A549 (cell line): ENCODE measurements around the gene KCNIP3. TPM values are rescaled to one million over a fixed set of nuclear protein-coding genes. Genes with fewer than 3 reads are reported as not detected.

Source experiments
- ATAC-seq, 2 experiments: fragments of 200-7000 bp in 1 of 2; fragments of >200 bp in 1 of 2; cut with Nextera tagmentation in 1 of 2; cut with Tn5 transposase in 1 of 2; 3 replicates each; pipeline versions ENCODE4 v1.8.0 to v1.9.1; 2018 to 2020; ENCODE audit warnings: mild to moderate bottlenecking in 1 of 2, moderate library complexity in 1 of 2
- CTCF ChIA-PET: fragments of 300-600 bp; sonication (Branson Sonifier 250); formaldehyde crosslinking; extraction: SDS; loops from one replicate; lab custom pipeline; 2021; ENCODE audit warnings: antibody characterized with exemption, inconsistent platforms; lab: Yijun Ruan, JAX
- POLR2A ChIA-PET: fragments of 350-600 bp; formaldehyde crosslinking; extraction: SDS; loops from one replicate; lab custom pipeline; 2021; ENCODE audit warnings: antibody characterized with exemption, inconsistent platforms; lab: Yijun Ruan, JAX
- DNase-seq, 2 experiments: peaks; one replicate each; pipeline versions ENCODE4 v3.0.0 to v3.0.0-alpha.2; 2011 to 2016; ENCODE audit warnings: low read depth in 1 of 2, low spot score in 1 of 2
- FAIRE-seq: peaks from 2 replicates; lab custom pipeline; 2011; peaks lifted over from hg19 to GRCh38; lab: Jason Lieb, UNC
- H3K27ac ChIP-seq, 2 experiments: fragments of >200 bp; sonication (Bioruptor Twin); formaldehyde crosslinking; 3 replicates each; pipeline ENCODE4 v1.5.1; 2016 to 2017
- H3K4me1 ChIP-seq: fragments of >200 bp; sonication (Bioruptor Twin); formaldehyde crosslinking; 3 replicates; pipeline ENCODE4 v1.6.1; 2016
- H3K4me2 ChIP-seq: fragments of >200 bp; sonication (Bioruptor Twin); formaldehyde crosslinking; 3 replicates; pipeline ENCODE4 v1.6.1; 2016
- H3K4me3 ChIP-seq: fragments of >200 bp; sonication (Bioruptor Twin); formaldehyde crosslinking; 3 replicates; pipeline ENCODE4 v1.5.1; 2016
- H3K9me3 ChIP-seq: fragments of >200 bp; sonication (Bioruptor Twin); formaldehyde crosslinking; 3 replicates; pipeline ENCODE4 v1.6.1; 2016
- BHLHE40 ChIP-seq: IDR thresholded peaks from 2 replicates; pipeline ENCODE4 v1.6.1; 2012; ENCODE audit warnings: low read depth, low read length, inconsistent platforms
- CBX2 ChIP-seq: fragments of 200-600 bp; sonication (generic); IDR thresholded peaks from 2 replicates; pipeline ENCODE4 v1.6.1; 2016; ENCODE audit warnings: low read depth, mild to moderate bottlenecking, borderline replicate concordance
- CBX8 ChIP-seq: fragments of 200-600 bp; sonication (generic); IDR thresholded peaks from 2 replicates; pipeline ENCODE4 v1.6.1; 2016
- EHMT2 ChIP-seq: fragments of 200-600 bp; sonication (generic); IDR thresholded peaks from 2 replicates; pipeline ENCODE4 v1.6.1; 2016; ENCODE audit warnings: antibody characterized with exemption, low read depth, mild to moderate bottlenecking, moderate library complexity
- ESRRA ChIP-seq: fragments of 150-350 bp; IDR thresholded peaks from 2 replicates; pipeline ENCODE4 v1.6.1; 2014; ENCODE audit warnings: mild to moderate bottlenecking, low read length, borderline replicate concordance
- FOSB ChIP-seq: fragments of 250-450 bp; sonication (Bioruptor Pico); IDR thresholded peaks from 2 replicates; pipeline ENCODE4 v1.5.0; 2020; ENCODE audit warnings: mild to moderate bottlenecking, moderate library complexity
- HOXA7 ChIP-seq: fragments of 250-450 bp; sonication (Bioruptor Pico); IDR thresholded peaks from 2 replicates; pipeline ENCODE4 v1.5.0; 2020; ENCODE audit warnings: mild to moderate bottlenecking, moderate library complexity
- HOXB13 ChIP-seq: fragments of 250-450 bp; sonication (Bioruptor Pico); IDR thresholded peaks from 2 replicates; pipeline ENCODE4 v1.5.0; 2020; ENCODE audit warnings: low read depth, mild to moderate bottlenecking, moderate library complexity
- KDM1A ChIP-seq: fragments of 200-600 bp; sonication (generic); IDR thresholded peaks from 2 replicates; pipeline ENCODE4 v1.6.1; 2016; ENCODE audit warnings: low read depth, mild to moderate bottlenecking
- NFE2L2 ChIP-seq: fragments of 150-350 bp; conservative IDR thresholded peaks from 2 replicates; pipeline ENCODE4 v1.6.1; 2014; ENCODE audit warnings: low read length
- NR3C1 ChIP-seq: fragments of >200 bp; sonication (Bioruptor Twin); formaldehyde crosslinking; IDR thresholded peaks from 3 replicates; pipeline ENCODE4 v1.6.1; 2017
- POLR2AphosphoS2 ChIP-seq: conservative IDR thresholded peaks from 2 replicates; pipeline ENCODE4 v1.6.1; 2012; ENCODE audit warnings: low read length, improper control_type of control experiment, inconsistent platforms
- RAD21 ChIP-seq, 2 experiments: fragments of >200 bp in 1 of 2; sonication (Bioruptor Twin) in 1 of 2; formaldehyde crosslinking in 1 of 2; IDR thresholded peaks in 1 of 2; conservative IDR thresholded peaks in 1 of 2; 2 replicates in 1 of 2; 3 replicates in 1 of 2; pipeline ENCODE4 v1.6.1; 2012 to 2018; ENCODE audit warnings: inconsistent platforms in 1 of 2
- RCOR1 ChIP-seq: fragments of 150-350 bp; IDR thresholded peaks from 2 replicates; pipeline ENCODE4 v1.6.1; 2014; ENCODE audit warnings: antibody characterized with exemption, low read length, low read depth
- SMC3 ChIP-seq: fragments of >200 bp; sonication (Bioruptor Twin); formaldehyde crosslinking; IDR thresholded peaks from 3 replicates; pipeline ENCODE4 v1.6.1; 2018; ENCODE audit warnings: inconsistent platforms
- SREBF2 ChIP-seq: fragments of 450-650 bp; IDR thresholded peaks from 2 replicates; pipeline ENCODE4 v1.6.1; 2014; ENCODE audit warnings: mild to moderate bottlenecking, moderate library complexity
- ZFP36 ChIP-seq: fragments of 450-650 bp; IDR thresholded peaks from 2 replicates; pipeline ENCODE4 v1.6.1; 2014; ENCODE audit warnings: borderline replicate concordance; ENCODE audit not compliant: partially characterized antibody
- WGBS: methylation state at CpG from one replicate; pipeline ENCODE4 v1.1.6; 2017; ENCODE audit errors: missing lambda C conversion rate; 5-methylcytosine and 5-hydroxymethylcytosine counted together
- polyA plus RNA-seq, 4 experiments: library from polyadenylated mRNA; depleted of rRNA in 3 of 4; stranded (reverse); fragments of >200 nt; fragmentation: RNase III in 1 of 4; extraction: RNeasy Plus Mini Kit Qiagen cat#74134 plus additional on column Dnase treatment in 1 of 4; gene quantifications; 2 replicates in 3 of 4; 3 replicates in 1 of 4; pipeline ENCODE4 v1.2.3, GENCODE V29; 2011 to 2017
- TF ChIP-seq, protein P1 (sequence below): fragments of >200 bp; sonication (Bioruptor Twin); formaldehyde crosslinking; IDR thresholded peaks from 3 replicates; pipeline ENCODE4 v1.6.1; 2016
- TF ChIP-seq, protein P2 (sequence below): IDR thresholded peaks from 2 replicates; pipeline ENCODE4 v1.6.1; 2012
- TF ChIP-seq, protein P3 (sequence below): IDR thresholded peaks from 2 replicates; pipeline ENCODE4 v1.6.1; 2012; ENCODE audit warnings: low read depth, borderline replicate concordance
- TF ChIP-seq, protein P4 (sequence below): fragments of >200 bp; sonication (Bioruptor Twin); formaldehyde crosslinking; IDR thresholded peaks from 2 replicates; pipeline ENCODE4 v1.6.1; 2016
- TF ChIP-seq, protein P5 (sequence below): fragments of 200-600 bp; sonication (generic); IDR thresholded peaks from 2 replicates; pipeline ENCODE4 v1.6.1; 2016; ENCODE audit warnings: antibody characterized with exemption, mild to moderate bottlenecking, moderate library complexity
- TF ChIP-seq, protein P6 (sequence below): fragments of 250-450 bp; sonication (Bioruptor Pico); IDR thresholded peaks from 2 replicates; pipeline ENCODE4 v1.5.0; 2020; ENCODE audit warnings: low read depth, mild to moderate bottlenecking, moderate library complexity

KCNIP3 gene
- polyA plus RNA-seq, 2 of the 4 experiments (the other 2 are of a cell fraction): 0.13 to 0.84 TPM

DNA sequence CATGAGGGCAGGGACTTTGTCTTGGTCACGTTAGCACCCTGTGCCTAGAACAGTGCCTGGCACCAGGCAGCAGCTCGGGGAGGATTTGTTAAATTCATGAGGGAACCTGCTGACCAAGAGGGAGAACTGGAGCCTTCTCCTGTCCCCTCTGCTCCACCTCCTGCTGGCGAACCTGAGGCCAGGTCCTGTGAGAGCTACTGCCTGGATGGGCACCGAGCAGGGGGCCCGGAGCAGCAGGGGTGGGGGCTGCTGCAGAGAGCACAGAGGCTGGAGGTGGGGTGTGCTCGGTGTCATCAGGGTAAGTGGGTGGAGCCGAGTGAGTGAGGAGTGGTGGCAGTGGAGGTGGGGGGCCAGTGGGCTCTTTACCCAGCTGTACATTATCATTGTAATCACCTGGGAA, 53.2 kb downstream of the KCNIP3 start:
- CTCF ChIA-PET: interaction anchor here (0.9 to 2.2 kb wide), 2 partner anchors 14 to 39 kb away, joined by 3 to 9 read pairs; no protein-coding TSS in a partner anchor
- ATAC-seq (no peak), DNase-seq (no peak)
- Histone ChIP-seq H3K4me2 (no peak overlapping the region), H3K4me3 (no peak overlapping the region), H3K4me1 (0 out of 3 replicates have a peak, but pooled peaks cover under 1% of the 10 kb centered on the region)
- 39% methylated on average over 6 of the region's 7 CpGs for WGBS
- TF ChIP-seq KDM1A (no peak), ZFP36 (no peak), CBX8 (no peak), POLR2AphosphoS2 (no peak), EHMT2 (no peak), NFE2L2 (no peak), FOSB (CRISPR knock-in tag) (no peak), SREBF2 (no peak), HOXA7 (CRISPR knock-in tag) (no peak), BHLHE40 (no peak), HOXB13 (CRISPR knock-in tag) (no peak), NR3C1 (no peak), SMC3 (no peak), RCOR1 (no peak), CBX2 (no peak), ESRRA (no peak)
- TF ChIP-seq, protein P1, sequence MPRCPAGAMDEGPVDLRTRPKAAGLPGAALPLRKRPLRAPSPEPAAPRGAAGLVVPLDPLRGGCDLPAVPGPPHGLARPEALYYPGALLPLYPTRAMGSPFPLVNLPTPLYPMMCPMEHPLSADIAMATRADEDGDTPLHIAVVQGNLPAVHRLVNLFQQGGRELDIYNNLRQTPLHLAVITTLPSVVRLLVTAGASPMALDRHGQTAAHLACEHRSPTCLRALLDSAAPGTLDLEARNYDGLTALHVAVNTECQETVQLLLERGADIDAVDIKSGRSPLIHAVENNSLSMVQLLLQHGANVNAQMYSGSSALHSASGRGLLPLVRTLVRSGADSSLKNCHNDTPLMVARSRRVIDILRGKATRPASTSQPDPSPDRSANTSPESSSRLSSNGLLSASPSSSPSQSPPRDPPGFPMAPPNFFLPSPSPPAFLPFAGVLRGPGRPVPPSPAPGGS: no peak
- TF ChIP-seq, protein P2, sequence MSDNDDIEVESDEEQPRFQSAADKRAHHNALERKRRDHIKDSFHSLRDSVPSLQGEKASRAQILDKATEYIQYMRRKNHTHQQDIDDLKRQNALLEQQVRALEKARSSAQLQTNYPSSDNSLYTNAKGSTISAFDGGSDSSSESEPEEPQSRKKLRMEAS: no peak
- TF ChIP-seq, protein P3, sequence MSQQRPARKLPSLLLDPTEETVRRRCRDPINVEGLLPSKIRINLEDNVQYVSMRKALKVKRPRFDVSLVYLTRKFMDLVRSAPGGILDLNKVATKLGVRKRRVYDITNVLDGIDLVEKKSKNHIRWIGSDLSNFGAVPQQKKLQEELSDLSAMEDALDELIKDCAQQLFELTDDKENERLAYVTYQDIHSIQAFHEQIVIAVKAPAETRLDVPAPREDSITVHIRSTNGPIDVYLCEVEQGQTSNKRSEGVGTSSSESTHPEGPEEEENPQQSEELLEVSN: no peak
- TF ChIP-seq, protein P4, sequence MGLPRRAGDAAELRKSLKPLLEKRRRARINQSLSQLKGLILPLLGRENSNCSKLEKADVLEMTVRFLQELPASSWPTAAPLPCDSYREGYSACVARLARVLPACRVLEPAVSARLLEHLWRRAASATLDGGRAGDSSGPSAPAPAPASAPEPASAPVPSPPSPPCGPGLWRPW: no peak
- TF ChIP-seq, all 56 proteins: peak for 0
- H3K27ac ChIP-seq: no peak overlapping the region
- no peak for FAIRE-seq
- POLR2A ChIA-PET: no interaction called here
- H3K9me3 ChIP-seq: no peaks in the 10 kb centered on the region

DNA sequence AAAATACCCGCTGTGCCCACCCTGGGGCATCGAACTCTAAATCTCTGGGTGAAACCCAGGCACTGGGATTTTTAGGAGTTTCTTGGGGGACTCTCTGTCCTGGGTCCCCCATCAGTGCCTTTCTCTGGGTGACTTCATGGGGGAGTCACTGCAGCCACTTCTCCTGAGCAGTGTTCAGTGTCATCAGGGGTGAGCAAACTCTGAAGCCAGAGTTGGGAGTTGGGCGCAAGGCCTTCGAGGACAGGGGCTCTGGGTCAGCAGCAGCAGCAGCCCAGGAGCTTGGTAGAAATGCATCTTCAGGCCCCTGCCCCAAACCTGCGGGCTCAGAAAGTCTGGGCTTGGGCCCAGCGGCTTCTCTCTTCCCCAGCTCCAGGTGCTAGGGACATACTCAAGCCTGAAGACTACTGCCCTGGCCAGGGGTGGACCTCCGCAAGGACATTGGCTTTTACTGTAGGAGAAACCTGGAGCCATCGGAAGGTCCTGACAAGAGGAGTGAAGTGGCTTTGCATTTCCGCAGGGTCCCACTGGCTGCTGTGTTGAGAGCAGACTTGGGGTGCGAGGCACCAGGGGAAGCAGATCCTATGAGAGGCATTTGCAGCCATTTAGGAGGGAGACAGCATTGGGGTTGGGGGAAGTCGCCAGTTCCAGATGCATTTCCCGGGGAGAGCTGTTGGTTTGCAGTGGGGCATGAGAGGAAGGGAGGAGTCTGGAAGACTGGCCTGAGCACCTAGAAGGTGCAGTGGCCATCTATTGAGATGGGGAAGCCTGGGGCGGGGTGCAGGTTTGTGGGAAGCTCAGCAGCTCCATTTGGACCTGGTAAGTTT, 53.8 kb downstream of the KCNIP3 start:
- 56% methylated on average over 12 of the region's 13 CpGs for WGBS
- Histone ChIP-seq H3K4me2 (no peak overlapping the region), H3K4me1 (no peaks in the 10 kb centered on the region), H3K27ac (no peak overlapping the region), H3K4me3 (no peak overlapping the region)
- ATAC-seq (no peak), DNase-seq (no peak), FAIRE-seq (no peak)
- ChIA-PET CTCF (interaction anchor here (0.6 to 2.2 kb wide), 2 partner anchors 9 to 38 kb away, joined by 3 to 9 read pairs; no protein-coding TSS in a partner anchor), POLR2A (no interaction called here)
- TF ChIP-seq, protein P5, sequence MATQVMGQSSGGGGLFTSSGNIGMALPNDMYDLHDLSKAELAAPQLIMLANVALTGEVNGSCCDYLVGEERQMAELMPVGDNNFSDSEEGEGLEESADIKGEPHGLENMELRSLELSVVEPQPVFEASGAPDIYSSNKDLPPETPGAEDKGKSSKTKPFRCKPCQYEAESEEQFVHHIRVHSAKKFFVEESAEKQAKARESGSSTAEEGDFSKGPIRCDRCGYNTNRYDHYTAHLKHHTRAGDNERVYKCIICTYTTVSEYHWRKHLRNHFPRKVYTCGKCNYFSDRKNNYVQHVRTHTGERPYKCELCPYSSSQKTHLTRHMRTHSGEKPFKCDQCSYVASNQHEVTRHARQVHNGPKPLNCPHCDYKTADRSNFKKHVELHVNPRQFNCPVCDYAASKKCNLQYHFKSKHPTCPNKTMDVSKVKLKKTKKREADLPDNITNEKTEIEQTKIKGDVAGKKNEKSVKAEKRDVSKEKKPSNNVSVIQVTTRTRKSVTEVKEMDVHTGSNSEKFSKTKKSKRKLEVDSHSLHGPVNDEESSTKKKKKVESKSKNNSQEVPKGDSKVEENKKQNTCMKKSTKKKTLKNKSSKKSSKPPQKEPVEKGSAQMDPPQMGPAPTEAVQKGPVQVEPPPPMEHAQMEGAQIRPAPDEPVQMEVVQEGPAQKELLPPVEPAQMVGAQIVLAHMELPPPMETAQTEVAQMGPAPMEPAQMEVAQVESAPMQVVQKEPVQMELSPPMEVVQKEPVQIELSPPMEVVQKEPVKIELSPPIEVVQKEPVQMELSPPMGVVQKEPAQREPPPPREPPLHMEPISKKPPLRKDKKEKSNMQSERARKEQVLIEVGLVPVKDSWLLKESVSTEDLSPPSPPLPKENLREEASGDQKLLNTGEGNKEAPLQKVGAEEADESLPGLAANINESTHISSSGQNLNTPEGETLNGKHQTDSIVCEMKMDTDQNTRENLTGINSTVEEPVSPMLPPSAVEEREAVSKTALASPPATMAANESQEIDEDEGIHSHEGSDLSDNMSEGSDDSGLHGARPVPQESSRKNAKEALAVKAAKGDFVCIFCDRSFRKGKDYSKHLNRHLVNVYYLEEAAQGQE: no peak
- no peak for TF ChIP-seq BHLHE40
- TF ChIP-seq RAD21 (conservative IDR thresholded peaks at IDR 0.05 in 1 of 2, IDR thresholded peaks at IDR 0.05 in 1 of 2): no peak
- TF ChIP-seq, protein P6, sequence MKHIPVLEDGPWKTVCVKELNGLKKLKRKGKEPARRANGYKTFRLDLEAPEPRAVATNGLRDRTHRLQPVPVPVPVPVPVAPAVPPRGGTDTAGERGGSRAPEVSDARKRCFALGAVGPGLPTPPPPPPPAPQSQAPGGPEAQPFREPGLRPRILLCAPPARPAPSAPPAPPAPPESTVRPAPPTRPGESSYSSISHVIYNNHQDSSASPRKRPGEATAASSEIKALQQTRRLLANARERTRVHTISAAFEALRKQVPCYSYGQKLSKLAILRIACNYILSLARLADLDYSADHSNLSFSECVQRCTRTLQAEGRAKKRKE: no peak
- no peak for TF ChIP-seq EHMT2
- TF ChIP-seq, all 56 proteins: peak for 0
- no peaks in the 10 kb centered on the region for H3K9me3 ChIP-seq
